ENCODE results near the gene CARD19. TPM values are rescaled to one million over a fixed set of nuclear protein-coding genes. Genes with fewer than 3 reads are reported as not detected.

CARD19 gene
- total and polyA plus RNA-seq, 2 of the 8 experiments (the other 6 are each of a cell fraction or from before 2014, with no cell fraction given), result 21.2 to 112 TPM

DNA sequence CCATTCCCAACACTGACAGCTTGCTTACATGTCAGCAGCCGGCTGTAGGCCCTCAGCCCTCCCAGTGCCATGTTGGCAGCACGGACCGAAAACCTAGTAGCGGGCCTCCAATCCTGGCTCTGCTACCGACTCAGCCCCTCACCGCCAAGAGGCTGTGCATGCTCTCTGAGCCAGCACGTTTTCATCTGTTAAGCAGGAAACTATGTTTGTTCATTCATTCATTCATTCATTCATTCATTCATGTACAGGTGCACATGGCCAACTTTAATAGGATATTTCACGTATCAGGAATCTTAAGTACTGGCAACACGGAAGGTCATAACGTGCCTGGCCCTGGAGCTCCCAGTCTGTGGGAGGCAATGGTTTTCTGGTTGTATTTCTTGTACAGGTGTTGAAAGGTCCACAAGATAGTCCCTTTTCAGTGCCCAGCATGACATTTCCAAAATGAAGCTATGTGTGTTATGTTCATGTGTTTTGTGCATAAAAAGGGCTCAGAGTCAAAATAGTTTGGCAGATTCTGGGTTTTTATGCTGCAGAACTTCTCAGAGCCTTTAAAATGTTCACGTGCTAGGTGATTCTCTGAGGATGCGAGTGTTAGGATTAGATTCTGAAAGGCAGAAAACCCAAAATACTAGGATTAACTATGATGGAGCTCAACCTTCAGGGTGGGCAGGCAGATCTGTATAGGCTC is 19.8 kb upstream of the CARD19 start:
- ChIA-PET POLR2A (ENCODE audit: partially characterized antibody) (interaction anchor here (0.6 to 1.1 kb wide), 2 partner anchors 12 to 550 kb away, joined by 3 read pairs; no protein-coding TSS in a partner anchor), CTCF (ENCODE audit: partially characterized antibody) (interaction anchor here (0.7 to 1.1 kb wide), 2 partner anchors 9 to 28 kb away, joined by 3 to 4 read pairs; no protein-coding TSS in a partner anchor)
- 96% methylated on average over 12 of the region's 12 CpGs; no CpG with 5 or more reads in 1 of the 2 experiments for WGBS, 2 experiments (ENCODE audit: extremely low coverage in 1 of 2, insufficient coverage in 1 of 2, insufficient read length in 1 of 2, insufficient replicate concordance in 2 of 2, low coverage in 1 of 2, low lambda C conversion rate in 2 of 2, missing lambda C conversion rate in 1 of 2)
- Histone ChIP-seq H3K79me1 (ENCODE audit: low read depth, low read length) (no peaks in the 10 kb centered on the region), H3K9me3 (ENCODE audit: insufficient read depth in 2 of 2, low read depth in 1 of 2, low read length in 1 of 2) (no peaks in the 10 kb centered on the region), H2BK20ac (ENCODE audit: low read length) (no peak overlapping the region), H3K23me2 (ENCODE audit: low read depth, low read length) (no peaks in the 10 kb centered on the region), H4K91ac (replicated peaks; ENCODE audit: insufficient read length, low read length) (no peak overlapping the region), H3K79me2 (ENCODE audit: control insufficient read depth in 1 of 2, insufficient read depth in 2 of 2, low read length in 2 of 2) (no peaks in the 10 kb centered on the region), H4K20me1 (replicated peaks in 1 of 2; ENCODE audit: control insufficient read depth in 1 of 2, insufficient read depth in 2 of 2, low read length in 2 of 2) (no peaks in the 10 kb centered on the region), H3K36me3 (ENCODE audit: control insufficient read depth in 2 of 4, insufficient read depth in 4 of 4, low read length in 3 of 4) (no peaks in the 10 kb centered on the region), H3K14ac (ENCODE audit: insufficient read length) (no peak overlapping the region), H3K4me2 (ENCODE audit: insufficient read depth in 1 of 2, low read depth in 2 of 2, low read length in 2 of 2) (no peak overlapping the region), H3K27ac (ENCODE audit: low read depth, low read length) (no peak overlapping the region), H3K23ac (ENCODE audit: insufficient read length) (no peak overlapping the region), H2AFZ (ENCODE audit: low read length) (no peak overlapping the region), H3K56ac (replicated peaks; ENCODE audit: insufficient read length, low read depth, low read length) (no peak overlapping the region), H2BK5ac (ENCODE audit: low read depth, low read length) (no peak overlapping the region), H4K5ac (ENCODE audit: insufficient read length, low read depth, low read length) (no peak overlapping the region), H3K9ac (replicated peaks in 1 of 4; ENCODE audit: extremely low read depth in 1 of 4, low read depth in 3 of 4, low read length in 3 of 4) (no peak overlapping the region), H2BK120ac (replicated peaks; ENCODE audit: low read depth, low read length) (no peak overlapping the region), H3K18ac (ENCODE audit: extremely low read depth, low read length) (no peak overlapping the region), H3K4ac (replicated peaks; ENCODE audit: insufficient read length, low read depth, low read length) (no peak overlapping the region), H4K8ac (ENCODE audit: extremely low read depth, insufficient read depth, low read length) (peak overlapping the region; percentile 11), H3K4me3 (ENCODE audit: extremely low read depth in 1 of 4, insufficient read depth in 2 of 4, low read depth in 3 of 4, low read length in 4 of 4) (no peak overlapping the region), H2BK12ac (ENCODE audit: low read depth, low read length) (no peak overlapping the region), H2AK5ac (ENCODE audit: low read depth, low read length) (no peak overlapping the region), H2BK15ac (ENCODE audit: low read length) (no peak overlapping the region), H3K4me1 (replicated peaks in 1 of 4; ENCODE audit: control insufficient read depth in 3 of 4, insufficient read depth in 4 of 4, low read length in 3 of 4) (peaks cover 0 to 2% (median 0%) of the 10 kb centered on the region in 4 experiments; a peak in 1 of 7 replicates), H3K27me3 (replicated peaks in 1 of 4; ENCODE audit: control insufficient read depth in 3 of 4, extremely low read depth in 1 of 4, insufficient read depth in 3 of 4, low read length in 3 of 4) (no peaks in the 10 kb centered on the region)
- no peak for FAIRE-seq
- TF ChIP-seq PHF8 (conservative IDR thresholded peaks at IDR 0.05; ENCODE audit: low read depth, low read length) (no peak), CTBP2 (IDR thresholded peaks at IDR 0.05; ENCODE audit: borderline replicate concordance, insufficient read depth, insufficient read length, low read length) (no peak), CHD1 (IDR thresholded peaks at IDR 0.05; ENCODE audit: low read depth, low read length) (no peak), TCF12 (IDR thresholded peaks at IDR 0.05; ENCODE audit: low read depth, low read length) (no peak), SIRT6 (IDR thresholded peaks at IDR 0.05; ENCODE audit: low read length) (no peak), KDM4A (IDR thresholded peaks at IDR 0.05; ENCODE audit: low read depth, low read length, severe bottlenecking) (no peak), CBX5 (IDR thresholded peaks at IDR 0.05; ENCODE audit: low read depth, low read length) (no peak), HDAC6 (IDR thresholded peaks at IDR 0.05; ENCODE audit: low read depth, low read length) (no peak), KDM5A (IDR thresholded peaks at IDR 0.05; ENCODE audit: low read length) (no peak), EZH2 (IDR thresholded peaks at IDR 0.05; ENCODE audit: low read depth, low read length, severe bottlenecking) (no peak)
- DNase-seq (ENCODE audit: low read depth in 1 of 2, low spot score in 2 of 2), result no peak

Data from H1 (cell line).